Measurements from ENCODE around the gene TGM4. TPM values are rescaled to one million over a fixed set of nuclear protein-coding genes. Genes with fewer than 3 reads are reported as not detected.

Gene TGM4
- polyA plus RNA-seq, 1 donor = not detected

DNA sequence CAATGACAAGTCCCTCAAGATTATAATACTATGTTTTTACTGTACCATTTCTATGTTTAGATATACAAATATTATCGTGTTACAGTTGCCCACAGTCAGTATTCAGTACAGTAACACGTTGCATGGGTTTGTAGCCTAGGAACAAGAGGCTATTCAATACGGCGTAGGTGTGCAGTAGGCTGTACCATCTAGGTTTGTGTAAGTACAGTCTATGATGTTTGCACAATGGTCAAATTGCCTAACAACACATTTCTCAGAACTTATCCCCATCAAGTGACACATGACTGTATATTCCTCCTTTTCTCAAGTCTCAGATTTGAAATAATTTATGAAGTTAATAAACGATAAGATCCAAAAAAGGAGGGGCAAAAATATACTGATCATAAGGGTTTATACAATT lies 79.9 kb downstream of the TGM4 start:
- DNase-seq (ENCODE audit: low read depth) = no peak

GRCh38 chr3:44954962-44955361 lies 80.6 kb downstream of the TGM4 start:
- no peak for DNase-seq (ENCODE audit: low read depth)

DNA sequence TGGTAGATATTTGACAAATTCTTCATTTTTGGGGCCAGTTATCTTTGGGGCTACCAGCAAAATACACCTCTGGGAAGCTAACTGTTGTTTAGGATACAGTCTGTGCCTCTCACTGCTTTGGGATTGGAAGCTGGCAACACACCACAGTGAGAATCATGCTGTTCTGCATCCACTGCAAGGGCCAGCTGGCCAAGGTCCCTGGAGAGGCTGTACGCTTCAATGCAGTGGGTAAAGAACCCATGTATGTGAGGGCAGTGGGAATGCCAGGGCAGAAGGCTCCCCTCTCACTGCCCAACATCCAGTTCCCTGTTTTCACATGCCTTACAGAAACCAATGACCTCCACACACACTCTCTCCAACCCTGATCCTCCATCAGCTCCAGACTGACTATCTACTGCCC lies 81.5 kb downstream of the TGM4 start:
- DNase-seq (ENCODE audit: low read depth) = no peak

GRCh38 chr3:44957986-44958385 lies 83.6 kb downstream of the TGM4 start:
- no peak for DNase-seq (ENCODE audit: low read depth)

GRCh38 chr3:44958386-44958785 lies 84.0 kb downstream of the TGM4 start:
- no peak for DNase-seq (ENCODE audit: low read depth)

GRCh38 chr3:44960387-44961026 lies 86.1 kb downstream of the TGM4 start:
- no peak for DNase-seq (ENCODE audit: low read depth)

- DNase-seq (ENCODE audit: low read depth) = no peak
Measured at GRCh38 chr3:44961888-44962287, 87.5 kb downstream of the TGM4 start.

DNA sequence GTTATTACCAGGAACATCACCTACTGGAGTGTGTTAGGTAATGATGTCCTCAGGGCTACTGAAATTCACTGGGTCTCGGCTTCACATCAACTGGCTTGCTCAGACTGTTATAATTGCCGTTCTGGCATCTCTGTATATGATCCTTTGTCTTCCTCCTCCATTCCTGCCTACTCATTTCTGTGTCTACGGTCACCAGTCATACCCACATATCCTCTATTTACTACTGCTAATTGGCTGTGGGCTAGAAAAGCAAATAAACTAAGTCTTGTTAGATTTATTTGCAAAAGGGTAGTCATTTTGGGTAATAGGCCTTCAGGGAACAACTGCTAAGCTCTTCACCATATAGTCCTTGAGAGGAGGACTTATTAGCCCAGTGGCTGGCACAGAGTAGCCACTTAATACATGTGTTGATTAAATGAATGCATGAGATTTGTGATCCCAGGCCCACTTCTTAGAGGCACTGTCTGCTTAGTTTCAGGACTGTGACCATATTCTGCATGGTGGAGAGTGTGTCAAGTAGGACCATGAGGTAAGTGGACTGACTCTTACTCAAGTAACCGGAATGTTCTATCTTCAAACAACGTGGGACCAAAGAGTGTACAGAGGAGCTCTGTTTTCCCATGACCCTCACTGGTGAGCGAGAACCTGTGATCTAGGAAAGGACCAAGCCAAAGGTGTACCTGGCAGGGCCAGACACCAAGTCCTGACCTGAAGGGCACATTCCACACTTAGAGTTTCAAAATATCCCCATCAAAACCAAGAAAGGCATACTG lies 88.4 kb downstream of the TGM4 start:
- DNase-seq (ENCODE audit: low read depth) = no peak

- DNase-seq (ENCODE audit: low read depth) = no peak
Measured at GRCh38 chr3:44963571-44964325, 89.3 kb downstream of the TGM4 start.

Other genes with a start within 250 kb of the TGM4 start
- gene ZNF197, start 249.6 kb upstream of the TGM4 start, polyA plus RNA-seq (ENCODE audit: insufficient read length) = 16.6 TPM
- 6.4 TPM for gene ZNF35, start 225.9 kb upstream of the TGM4 start, polyA plus RNA-seq (ENCODE audit: insufficient read length)
- 6.1 TPM for gene ZNF502, start 161.9 kb upstream of the TGM4 start, polyA plus RNA-seq (ENCODE audit: insufficient read length)
- gene ZNF501, start 145.0 kb upstream of the TGM4 start, polyA plus RNA-seq (ENCODE audit: insufficient read length) = 5.1 TPM
- 30.6 TPM for gene KIAA1143, start 113.0 kb upstream of the TGM4 start, polyA plus RNA-seq (ENCODE audit: insufficient read length)
- 9.2 TPM for gene KIF15, start 112.8 kb upstream of the TGM4 start, polyA plus RNA-seq (ENCODE audit: insufficient read length)
- gene TMEM42, start 12.7 kb upstream of the TGM4 start, polyA plus RNA-seq (ENCODE audit: insufficient read length) = 12.7 TPM
- 40.9 TPM for gene ZDHHC3, start 101.6 kb downstream of the TGM4 start, polyA plus RNA-seq (ENCODE audit: insufficient read length)
- 37.7 TPM for gene EXOSC7, start 101.6 kb downstream of the TGM4 start, polyA plus RNA-seq (ENCODE audit: insufficient read length)
- 94.4 TPM for gene CLEC3B, start 151.7 kb downstream of the TGM4 start, polyA plus RNA-seq (ENCODE audit: insufficient read length)

All from forelimb muscle (tissue), 1 donor.